ENCODE data around the gene SPACA4.
A peak's percentile ranks its signal among the peaks of the same experiment; 100 is the strongest.

GRCh38 chr19:48624067-48624594 lies 17.6 kb downstream of the SPACA4 start:
- no peak for TF ChIP-seq CEBPB (IDR thresholded peaks at IDR 0.05)
- no peak for TF ChIP-seq SMC3 (IDR thresholded peaks at IDR 0.05)
- TF ChIP-seq, protein P1, sequence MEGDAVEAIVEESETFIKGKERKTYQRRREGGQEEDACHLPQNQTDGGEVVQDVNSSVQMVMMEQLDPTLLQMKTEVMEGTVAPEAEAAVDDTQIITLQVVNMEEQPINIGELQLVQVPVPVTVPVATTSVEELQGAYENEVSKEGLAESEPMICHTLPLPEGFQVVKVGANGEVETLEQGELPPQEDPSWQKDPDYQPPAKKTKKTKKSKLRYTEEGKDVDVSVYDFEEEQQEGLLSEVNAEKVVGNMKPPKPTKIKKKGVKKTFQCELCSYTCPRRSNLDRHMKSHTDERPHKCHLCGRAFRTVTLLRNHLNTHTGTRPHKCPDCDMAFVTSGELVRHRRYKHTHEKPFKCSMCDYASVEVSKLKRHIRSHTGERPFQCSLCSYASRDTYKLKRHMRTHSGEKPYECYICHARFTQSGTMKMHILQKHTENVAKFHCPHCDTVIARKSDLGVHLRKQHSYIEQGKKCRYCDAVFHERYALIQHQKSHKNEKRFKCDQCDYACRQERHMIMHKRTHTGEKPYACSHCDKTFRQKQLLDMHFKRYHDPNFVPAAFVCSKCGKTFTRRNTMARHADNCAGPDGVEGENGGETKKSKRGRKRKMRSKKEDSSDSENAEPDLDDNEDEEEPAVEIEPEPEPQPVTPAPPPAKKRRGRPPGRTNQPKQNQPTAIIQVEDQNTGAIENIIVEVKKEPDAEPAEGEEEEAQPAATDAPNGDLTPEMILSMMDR (IDR thresholded peaks at IDR 0.05), result no peak
- no peak for TF ChIP-seq POLR2A (IDR thresholded peaks at IDR 0.05; ENCODE audit: low read length)
- 0 out of 2 replicates have a peak, but pooled peaks have one; percentile 40 for TF ChIP-seq MAX (IDR thresholded peaks at IDR 0.05)
- TF ChIP-seq RNF2 (IDR thresholded peaks at IDR 0.05; ENCODE audit: borderline replicate concordance, low read depth), result no peak
- TF ChIP-seq, protein P2, sequence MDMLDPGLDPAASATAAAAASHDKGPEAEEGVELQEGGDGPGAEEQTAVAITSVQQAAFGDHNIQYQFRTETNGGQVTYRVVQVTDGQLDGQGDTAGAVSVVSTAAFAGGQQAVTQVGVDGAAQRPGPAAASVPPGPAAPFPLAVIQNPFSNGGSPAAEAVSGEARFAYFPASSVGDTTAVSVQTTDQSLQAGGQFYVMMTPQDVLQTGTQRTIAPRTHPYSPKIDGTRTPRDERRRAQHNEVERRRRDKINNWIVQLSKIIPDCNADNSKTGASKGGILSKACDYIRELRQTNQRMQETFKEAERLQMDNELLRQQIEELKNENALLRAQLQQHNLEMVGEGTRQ (IDR thresholded peaks at IDR 0.05), result no peak
- TF ChIP-seq JUN (IDR thresholded peaks at IDR 0.05), result no peak; a peak in 1 of 5 replicates
- TF ChIP-seq, protein P3, sequence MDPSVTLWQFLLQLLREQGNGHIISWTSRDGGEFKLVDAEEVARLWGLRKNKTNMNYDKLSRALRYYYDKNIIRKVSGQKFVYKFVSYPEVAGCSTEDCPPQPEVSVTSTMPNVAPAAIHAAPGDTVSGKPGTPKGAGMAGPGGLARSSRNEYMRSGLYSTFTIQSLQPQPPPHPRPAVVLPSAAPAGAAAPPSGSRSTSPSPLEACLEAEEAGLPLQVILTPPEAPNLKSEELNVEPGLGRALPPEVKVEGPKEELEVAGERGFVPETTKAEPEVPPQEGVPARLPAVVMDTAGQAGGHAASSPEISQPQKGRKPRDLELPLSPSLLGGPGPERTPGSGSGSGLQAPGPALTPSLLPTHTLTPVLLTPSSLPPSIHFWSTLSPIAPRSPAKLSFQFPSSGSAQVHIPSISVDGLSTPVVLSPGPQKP (IDR thresholded peaks at IDR 0.05; ENCODE audit: low read depth, low read length), result no peak
- no peak for TF ChIP-seq EP300 (IDR thresholded peaks at IDR 0.05)
- TF ChIP-seq MYC (IDR thresholded peaks at IDR 0.05; ENCODE audit: borderline replicate concordance, low read length), result no peak
- no peak for TF ChIP-seq MAFK (IDR thresholded peaks at IDR 0.05; ENCODE audit: partially characterized antibody)
- no peak for TF ChIP-seq HMGXB4 (CRISPR knock-in tag; IDR thresholded peaks at IDR 0.05; ENCODE audit: borderline replicate concordance)
- TF ChIP-seq RARB (CRISPR knock-in tag; IDR thresholded peaks at IDR 0.05), result no peak

All from A549 (cell line).